Endothelial cell of umbilical vein (primary cell): Measurements from ENCODE around the gene C1orf115.

Source experiments
- EZH2 ChIP-seq: IDR thresholded peaks from 2 replicates; pipeline ENCODE4 v1.6.1; 2012; ENCODE audit warnings: borderline replicate concordance, low read depth, mild to moderate bottlenecking, moderate library complexity, low read length, inconsistent platforms; ENCODE audit not compliant: severe bottlenecking
- FOS ChIP-seq: IDR thresholded peaks from 2 replicates; pipeline ENCODE4 v1.6.1; 2011; ENCODE audit warnings: mild to moderate bottlenecking, low read length, moderate library complexity, borderline replicate concordance; ENCODE audit not compliant: insufficient read depth
- MYC ChIP-seq: IDR thresholded peaks from one replicate; pipeline ENCODE4 v1.6.1; 2011; ENCODE audit warnings: mild to moderate bottlenecking, low read depth, low read length
- POLR2A ChIP-seq: IDR thresholded peaks from 2 replicates; pipeline ENCODE4 v1.6.1; 2012; ENCODE audit warnings: low read depth, mild to moderate bottlenecking, control low read depth, low read length
- TF ChIP-seq, protein P1 (sequence below), 2 donors: IDR thresholded peaks; 1 replicate in 1 of 2; 2 replicates in 1 of 2; pipeline ENCODE4 v1.5.1; 2011; ENCODE audit warnings: low read length in 2 of 2, mild to moderate bottlenecking in 2 of 2, moderate library complexity in 2 of 2, control low read depth in 1 of 2, inconsistent platforms in 1 of 2, low read depth in 1 of 2; ENCODE audit not compliant: insufficient read depth in 1 of 2; ENCODE audit errors: extremely low read depth in 1 of 2
- TF ChIP-seq, protein P2 (sequence below): IDR thresholded peaks from 2 replicates; pipeline ENCODE4 v1.6.1; 2011; ENCODE audit not compliant: insufficient read depth, insufficient read length

DNA sequence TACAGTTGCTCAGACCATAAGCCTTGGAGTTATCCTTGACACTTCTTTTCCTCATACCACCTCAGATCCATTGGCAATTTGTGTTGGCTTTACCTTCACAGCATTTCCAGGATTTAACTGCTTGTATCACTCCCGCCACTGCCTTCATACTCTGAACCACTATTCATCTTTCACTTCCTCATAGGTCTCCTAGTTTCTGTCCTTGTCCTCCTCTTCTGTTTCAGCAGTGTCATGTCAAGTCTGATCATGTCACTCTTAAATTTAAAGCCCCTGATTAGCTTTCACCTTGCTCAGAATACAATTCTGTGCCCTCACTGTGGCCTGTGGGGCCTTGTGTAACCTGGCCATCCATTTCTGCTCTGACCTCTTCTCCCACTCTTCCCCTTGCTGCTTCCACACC lies 34.7 kb upstream of the C1orf115 start:
- no peak for TF ChIP-seq FOS
- TF ChIP-seq, protein P1, sequence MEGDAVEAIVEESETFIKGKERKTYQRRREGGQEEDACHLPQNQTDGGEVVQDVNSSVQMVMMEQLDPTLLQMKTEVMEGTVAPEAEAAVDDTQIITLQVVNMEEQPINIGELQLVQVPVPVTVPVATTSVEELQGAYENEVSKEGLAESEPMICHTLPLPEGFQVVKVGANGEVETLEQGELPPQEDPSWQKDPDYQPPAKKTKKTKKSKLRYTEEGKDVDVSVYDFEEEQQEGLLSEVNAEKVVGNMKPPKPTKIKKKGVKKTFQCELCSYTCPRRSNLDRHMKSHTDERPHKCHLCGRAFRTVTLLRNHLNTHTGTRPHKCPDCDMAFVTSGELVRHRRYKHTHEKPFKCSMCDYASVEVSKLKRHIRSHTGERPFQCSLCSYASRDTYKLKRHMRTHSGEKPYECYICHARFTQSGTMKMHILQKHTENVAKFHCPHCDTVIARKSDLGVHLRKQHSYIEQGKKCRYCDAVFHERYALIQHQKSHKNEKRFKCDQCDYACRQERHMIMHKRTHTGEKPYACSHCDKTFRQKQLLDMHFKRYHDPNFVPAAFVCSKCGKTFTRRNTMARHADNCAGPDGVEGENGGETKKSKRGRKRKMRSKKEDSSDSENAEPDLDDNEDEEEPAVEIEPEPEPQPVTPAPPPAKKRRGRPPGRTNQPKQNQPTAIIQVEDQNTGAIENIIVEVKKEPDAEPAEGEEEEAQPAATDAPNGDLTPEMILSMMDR (IDR thresholded peaks at IDR 0.05; ENCODE audit: extremely low read depth in 1 of 2, insufficient read depth in 1 of 2, low read depth in 1 of 2, low read length in 2 of 2): no peak
- TF ChIP-seq POLR2A: no peak
- TF ChIP-seq MYC: no peak
- TF ChIP-seq EZH2: no peak
- TF ChIP-seq, protein P2, sequence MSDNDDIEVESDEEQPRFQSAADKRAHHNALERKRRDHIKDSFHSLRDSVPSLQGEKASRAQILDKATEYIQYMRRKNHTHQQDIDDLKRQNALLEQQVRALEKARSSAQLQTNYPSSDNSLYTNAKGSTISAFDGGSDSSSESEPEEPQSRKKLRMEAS: no peak
